ENCODE measurements around the gene ZNF597.
A peak's percentile ranks its signal among the peaks of the same experiment; 100 is the strongest.

The ZNF597 gene

GRCh38 chr16:3443108-3444031 is at the start of gene ZNF597, which contains the start of gene NAA60:
Gene ZNF597 (minus strand): TSS chr16:3443504. CDS start chr16:3443153, 351 bp downstream.
Gene NAA60 (plus strand): TSS chr16:3443680. CDS start chr16:3476228, 32,548 bp downstream.
- DNase-seq: peak; percentile 93

GRCh38 chr16:3492356-3492755 is 49.1 kb upstream of the ZNF597 start:
- DNase-seq: no peak

GRCh38 chr16:3490911-3491629 is 47.8 kb upstream of the ZNF597 start:
- no peak for DNase-seq

GRCh38 chr16:3488801-3489200 is 45.5 kb upstream of the ZNF597 start:
- DNase-seq: no peak

- DNase-seq: no peak
These were observed 44.5 kb upstream of the ZNF597 start for GRCh38 chr16:3487521-3488410.

- DNase-seq: no peak
These were observed 43.4 kb upstream of the ZNF597 start for GRCh38 chr16:3486506-3487215.

- DNase-seq: no peak
These were observed 42.7 kb upstream of the ZNF597 start for GRCh38 chr16:3485821-3486505.

GRCh38 chr16:3485097-3485745 is 41.9 kb upstream of the ZNF597 start:
- DNase-seq: no peak

- DNase-seq: no peak
These were observed 41.2 kb upstream of the ZNF597 start for GRCh38 chr16:3484318-3485096.

- DNase-seq: no peak
These were observed 39.4 kb upstream of the ZNF597 start for GRCh38 chr16:3482659-3483241.

GRCh38 chr16:3481696-3482658 is 38.7 kb upstream of the ZNF597 start:
- no peak for DNase-seq

- DNase-seq: no peak
These were observed 37.8 kb upstream of the ZNF597 start for GRCh38 chr16:3480901-3481695.

- no peak for DNase-seq
These were observed 36.4 kb upstream of the ZNF597 start for GRCh38 chr16:3479654-3480216.

- no peak for DNase-seq
These were observed 35.1 kb upstream of the ZNF597 start for GRCh38 chr16:3478242-3478925.

GRCh38 chr16:3476409-3476808 is 33.1 kb upstream of the ZNF597 start:
- DNase-seq: no peak

GRCh38 chr16:3475604-3476375 is 32.5 kb upstream of the ZNF597 start:
- no peak for DNase-seq
